Measurements from ENCODE around the gene DDX27. TPM values are rescaled to one million over a fixed set of nuclear protein-coding genes. Genes with fewer than 3 reads are reported as not detected.

Gene DDX27, protein sequence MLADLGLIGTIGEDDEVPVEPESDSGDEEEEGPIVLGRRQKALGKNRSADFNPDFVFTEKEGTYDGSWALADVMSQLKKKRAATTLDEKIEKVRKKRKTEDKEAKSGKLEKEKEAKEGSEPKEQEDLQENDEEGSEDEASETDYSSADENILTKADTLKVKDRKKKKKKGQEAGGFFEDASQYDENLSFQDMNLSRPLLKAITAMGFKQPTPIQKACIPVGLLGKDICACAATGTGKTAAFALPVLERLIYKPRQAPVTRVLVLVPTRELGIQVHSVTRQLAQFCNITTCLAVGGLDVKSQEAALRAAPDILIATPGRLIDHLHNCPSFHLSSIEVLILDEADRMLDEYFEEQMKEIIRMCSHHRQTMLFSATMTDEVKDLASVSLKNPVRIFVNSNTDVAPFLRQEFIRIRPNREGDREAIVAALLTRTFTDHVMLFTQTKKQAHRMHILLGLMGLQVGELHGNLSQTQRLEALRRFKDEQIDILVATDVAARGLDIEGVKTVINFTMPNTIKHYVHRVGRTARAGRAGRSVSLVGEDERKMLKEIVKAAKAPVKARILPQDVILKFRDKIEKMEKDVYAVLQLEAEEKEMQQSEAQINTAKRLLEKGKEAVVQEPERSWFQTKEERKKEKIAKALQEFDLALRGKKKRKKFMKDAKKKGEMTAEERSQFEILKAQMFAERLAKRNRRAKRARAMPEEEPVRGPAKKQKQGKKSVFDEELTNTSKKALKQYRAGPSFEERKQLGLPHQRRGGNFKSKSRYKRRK
- 10 to 100 TPM; 10.2 to 20.6 TPM for total RNA-seq

DNA sequence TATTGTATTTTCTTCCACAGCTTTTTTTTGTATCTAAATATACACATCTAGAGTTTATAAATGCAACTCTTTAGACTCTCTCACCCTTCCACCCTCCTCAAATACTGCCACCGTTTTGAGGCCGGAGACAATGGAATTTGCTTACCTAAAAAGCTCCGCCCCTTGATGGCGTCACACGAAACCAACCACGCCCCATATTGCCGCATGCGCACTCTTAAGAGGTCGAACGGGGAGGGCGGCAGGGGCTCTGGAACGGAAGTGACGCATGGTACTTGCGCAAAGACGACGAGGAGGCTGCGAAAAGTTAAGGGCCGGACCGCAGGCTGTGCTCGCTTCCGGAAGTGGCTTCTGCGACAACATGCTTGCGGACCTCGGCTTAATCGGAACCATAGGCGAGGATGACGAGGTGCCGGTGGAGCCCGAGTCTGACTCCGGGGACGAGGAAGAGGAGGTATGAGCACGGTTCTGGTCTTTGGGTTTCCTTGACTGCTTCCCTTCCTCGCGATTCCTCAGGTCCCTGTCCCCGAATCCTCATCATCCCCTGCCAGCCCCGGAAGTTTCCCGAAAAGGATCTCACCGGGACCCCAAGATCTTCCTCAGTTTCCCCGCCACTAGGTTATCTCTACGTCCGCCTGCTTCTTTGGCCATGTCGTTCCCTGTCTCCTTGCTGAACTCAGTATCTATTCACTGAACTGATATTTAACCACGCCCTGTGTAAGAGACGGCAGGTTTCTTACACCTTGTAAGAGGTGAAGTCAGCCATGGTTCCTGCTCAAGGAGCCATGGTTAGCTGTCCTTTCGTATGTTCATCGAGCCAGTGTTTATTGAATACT is at the start of gene DDX27:
TSS of gene DDX27 (plus strand) at position 326 of the 833 bp plus-strand sequence. CDS start at position 359, 33 bp downstream.
- H3K4me3 ChIP-seq, result peak within 1 kb of the TSS; percentile 69 to 87
- peaks cover 26% of the 10 kb centered on the region for H3K36me3 ChIP-seq
- H3K9me3 ChIP-seq, result no peaks in the 10 kb centered on the region
- peaks cover 0 to 11% of the 10 kb centered on the region in 2 donors for H3K4me1 ChIP-seq
- peak within 1 kb of the TSS; percentile 81 to 87 for H3K27ac ChIP-seq
- TF ChIP-seq, protein P1, sequence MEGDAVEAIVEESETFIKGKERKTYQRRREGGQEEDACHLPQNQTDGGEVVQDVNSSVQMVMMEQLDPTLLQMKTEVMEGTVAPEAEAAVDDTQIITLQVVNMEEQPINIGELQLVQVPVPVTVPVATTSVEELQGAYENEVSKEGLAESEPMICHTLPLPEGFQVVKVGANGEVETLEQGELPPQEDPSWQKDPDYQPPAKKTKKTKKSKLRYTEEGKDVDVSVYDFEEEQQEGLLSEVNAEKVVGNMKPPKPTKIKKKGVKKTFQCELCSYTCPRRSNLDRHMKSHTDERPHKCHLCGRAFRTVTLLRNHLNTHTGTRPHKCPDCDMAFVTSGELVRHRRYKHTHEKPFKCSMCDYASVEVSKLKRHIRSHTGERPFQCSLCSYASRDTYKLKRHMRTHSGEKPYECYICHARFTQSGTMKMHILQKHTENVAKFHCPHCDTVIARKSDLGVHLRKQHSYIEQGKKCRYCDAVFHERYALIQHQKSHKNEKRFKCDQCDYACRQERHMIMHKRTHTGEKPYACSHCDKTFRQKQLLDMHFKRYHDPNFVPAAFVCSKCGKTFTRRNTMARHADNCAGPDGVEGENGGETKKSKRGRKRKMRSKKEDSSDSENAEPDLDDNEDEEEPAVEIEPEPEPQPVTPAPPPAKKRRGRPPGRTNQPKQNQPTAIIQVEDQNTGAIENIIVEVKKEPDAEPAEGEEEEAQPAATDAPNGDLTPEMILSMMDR (IDR thresholded peaks at IDR 0.05), result no peak
- peak; percentile 99 for DNase-seq (ENCODE audit: low spot score)
- H3K27me3 ChIP-seq, result no peaks in the 10 kb centered on the region

DNA sequence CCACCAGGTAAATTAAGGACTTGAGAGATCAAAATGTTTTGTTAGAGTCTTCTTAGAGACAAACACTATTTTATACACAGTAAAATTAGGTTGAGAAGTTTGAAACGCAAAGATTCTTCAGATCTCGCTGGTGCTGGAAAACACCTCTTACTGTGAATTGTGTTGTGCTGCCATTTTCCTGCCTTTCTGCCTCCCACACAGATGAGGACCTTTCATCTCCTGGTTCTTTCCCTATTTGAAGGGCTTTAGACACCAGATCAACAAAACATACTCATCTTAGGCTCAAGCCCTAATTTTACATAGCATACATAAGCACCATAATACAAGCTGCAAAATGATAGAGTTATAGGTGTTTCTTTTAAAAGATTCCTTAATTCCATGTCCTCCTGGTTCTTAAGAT is 49.7 kb upstream of the DDX27 start:
- no peaks in the 10 kb centered on the region for H3K9me3 ChIP-seq
- peaks cover 0 to 33% of the 10 kb centered on the region in 2 donors for H3K4me1 ChIP-seq
- H3K36me3 ChIP-seq, result peaks cover 21% of the 10 kb centered on the region
- H3K27me3 ChIP-seq, result no peaks in the 10 kb centered on the region
- H3K27ac ChIP-seq, result no peak overlapping the region
- H3K4me3 ChIP-seq, result no peak overlapping the region
- no peak for DNase-seq (ENCODE audit: low spot score)
- TF ChIP-seq, protein P1 (IDR thresholded peaks at IDR 0.05), result no peak

DNA sequence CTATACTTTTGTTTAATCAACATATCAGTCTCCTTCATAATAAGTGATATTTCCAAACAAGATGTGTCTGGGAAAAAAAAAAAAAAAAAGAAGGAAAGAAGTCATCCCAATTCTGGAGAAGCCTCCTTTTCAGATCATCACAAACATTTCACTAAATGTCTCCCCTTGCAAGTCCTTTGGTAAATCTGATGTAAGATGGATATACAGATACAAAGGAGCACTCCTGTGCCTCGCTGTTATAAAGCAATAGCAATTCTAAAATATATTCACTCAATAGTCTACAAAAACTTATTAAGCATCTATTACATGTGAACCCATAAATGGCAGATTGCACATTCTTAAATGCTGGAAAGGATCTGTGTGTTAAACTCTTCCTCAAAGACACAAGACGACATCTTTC is 48.5 kb upstream of the DDX27 start:
- Histone ChIP-seq H3K27me3 (no peaks in the 10 kb centered on the region), H3K4me3 (no peak overlapping the region), H3K4me1 (peaks cover 0 to 33% of the 10 kb centered on the region in 2 donors), H3K36me3 (peaks cover 9% of the 10 kb centered on the region), H3K9me3 (no peaks in the 10 kb centered on the region), H3K27ac (no peak overlapping the region)
- DNase-seq (ENCODE audit: low spot score), result no peak
- TF ChIP-seq, protein P1 (IDR thresholded peaks at IDR 0.05), result no peak

DNA sequence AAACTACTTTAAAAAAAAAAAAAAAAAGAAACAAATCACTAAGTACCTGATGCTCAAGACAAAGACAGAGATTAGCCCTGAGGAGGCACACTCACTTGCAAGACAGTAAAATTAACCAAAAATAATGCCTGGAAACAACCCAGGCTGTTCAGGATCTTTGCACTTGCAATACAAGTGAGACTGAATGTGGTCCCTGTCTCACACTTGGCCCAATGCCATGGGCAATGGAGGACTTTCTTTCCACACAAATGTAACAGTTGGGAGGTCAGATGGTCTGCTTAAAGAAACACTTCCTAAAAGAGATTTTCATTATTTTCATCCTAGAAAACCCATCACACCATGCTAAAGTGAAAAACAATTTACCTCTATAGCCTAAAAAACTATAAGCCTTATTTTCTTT is 47.3 kb upstream of the DDX27 start:
- no peaks in the 10 kb centered on the region for H3K27me3 ChIP-seq
- H3K4me3 ChIP-seq, result no peak overlapping the region
- no peak overlapping the region for H3K27ac ChIP-seq
- H3K36me3 ChIP-seq, result peaks cover 6% of the 10 kb centered on the region
- no peak for DNase-seq (ENCODE audit: low spot score)
- H3K9me3 ChIP-seq, result no peaks in the 10 kb centered on the region
- TF ChIP-seq, protein P1 (IDR thresholded peaks at IDR 0.05), result no peak
- H3K4me1 ChIP-seq, result peaks cover 0 to 27% of the 10 kb centered on the region in 2 donors

DNA sequence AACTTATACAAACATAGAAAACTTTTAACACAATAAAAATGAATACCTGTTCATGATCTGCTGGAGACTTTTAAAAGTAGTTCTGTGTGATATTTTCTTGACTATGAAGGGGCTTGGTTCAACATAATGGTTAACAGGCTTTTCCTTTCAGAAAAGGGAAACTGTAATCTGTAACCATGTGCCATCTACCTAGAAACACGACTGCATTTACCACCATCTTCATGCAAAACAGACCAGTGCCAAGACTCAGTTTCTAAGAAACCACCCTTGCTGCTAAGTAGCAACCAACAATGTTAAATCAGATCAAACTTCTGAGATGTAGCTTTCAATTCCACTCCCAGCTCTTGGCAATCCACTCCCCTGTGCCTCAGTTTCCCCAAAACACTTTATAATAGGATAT is 46.8 kb upstream of the DDX27 start:
- Histone ChIP-seq H3K9me3 (no peaks in the 10 kb centered on the region), H3K4me3 (no peak overlapping the region), H3K27me3 (no peaks in the 10 kb centered on the region), H3K4me1 (peaks cover 0 to 22% of the 10 kb centered on the region in 2 donors), H3K36me3 (peaks cover 6% of the 10 kb centered on the region), H3K27ac (no peak overlapping the region)
- TF ChIP-seq, protein P1 (IDR thresholded peaks at IDR 0.05), result no peak
- no peak for DNase-seq (ENCODE audit: low spot score)

Measured in right atrium auricular region (tissue), 2 donors.